Hematopoietic multipotent progenitor cell (in vitro differentiated cells): Measurements from ENCODE around the gene TCEA3. TPM values are rescaled to one million over a fixed set of nuclear protein-coding genes. Genes with fewer than 3 reads are reported as not detected.

Source experiments
- DNase-seq, 3 donors: peaks; one replicate each; pipeline ENCODE4 v3.0.0-alpha.2; 2011 to 2015; ENCODE audit warnings: low read depth in 2 of 3, low spot score in 2 of 3
- total RNA-seq: library from RNA; depleted of rRNA; stranded (reverse); fragments of >200 nt; gene quantifications from one replicate; pipeline ENCODE4 v1.2.3, GENCODE V29; 2012

TCEA3 gene
- total RNA-seq, 1 donor, result not detected

GRCh38 chr1:23422241-23422877 is 2.2 kb downstream of the TCEA3 start:
- peak in 2 of 3 donors; percentile 69 to 81 for DNase-seq

DNA sequence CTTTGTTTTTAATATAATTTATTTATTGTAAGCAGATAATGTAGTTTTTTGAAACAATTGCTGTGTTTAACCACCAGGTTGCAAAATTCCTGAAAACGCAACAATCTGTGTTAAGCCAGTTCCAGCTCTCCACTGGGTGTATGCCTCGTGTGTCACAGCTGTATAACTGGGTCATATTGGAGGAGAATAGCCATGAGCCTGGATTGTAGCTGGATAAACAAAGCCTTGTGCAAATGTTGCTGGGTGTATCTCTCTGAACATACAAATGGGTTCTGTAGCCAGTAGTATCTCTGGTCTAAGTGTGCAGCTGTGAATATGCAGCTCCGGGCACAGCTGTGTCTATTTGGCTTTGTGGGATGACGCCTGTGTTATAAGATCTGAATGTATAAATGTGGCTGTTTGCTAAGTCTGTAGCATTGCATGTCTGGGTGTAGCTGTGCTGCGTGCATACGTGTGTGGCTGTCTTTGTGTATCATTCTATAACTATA is 2.8 kb downstream of the TCEA3 start:
- no peak for DNase-seq

GRCh38 chr1:23421343-23421742 is 3.2 kb downstream of the TCEA3 start:
- DNase-seq, result no peak

DNA sequence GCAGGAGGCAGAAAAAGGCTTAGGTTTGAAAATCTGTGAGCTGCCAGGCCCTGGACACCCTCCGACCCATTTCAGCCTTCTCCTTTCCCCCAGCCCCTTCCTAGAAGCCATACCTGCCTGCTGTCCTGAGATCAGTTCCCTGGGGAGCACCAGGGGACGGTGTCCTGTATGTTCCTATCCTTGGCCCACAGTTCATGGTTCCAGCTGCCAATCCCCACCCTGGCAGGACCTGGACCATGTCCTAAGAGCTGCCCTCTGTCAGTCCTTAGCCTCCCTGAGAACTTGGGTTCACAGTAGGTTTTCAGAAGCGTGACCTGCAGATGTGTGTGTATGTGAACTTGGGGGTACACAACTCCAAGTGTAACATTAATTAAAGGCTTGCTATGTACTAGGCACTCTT is 3.8 kb downstream of the TCEA3 start:
- no peak for DNase-seq

DNA sequence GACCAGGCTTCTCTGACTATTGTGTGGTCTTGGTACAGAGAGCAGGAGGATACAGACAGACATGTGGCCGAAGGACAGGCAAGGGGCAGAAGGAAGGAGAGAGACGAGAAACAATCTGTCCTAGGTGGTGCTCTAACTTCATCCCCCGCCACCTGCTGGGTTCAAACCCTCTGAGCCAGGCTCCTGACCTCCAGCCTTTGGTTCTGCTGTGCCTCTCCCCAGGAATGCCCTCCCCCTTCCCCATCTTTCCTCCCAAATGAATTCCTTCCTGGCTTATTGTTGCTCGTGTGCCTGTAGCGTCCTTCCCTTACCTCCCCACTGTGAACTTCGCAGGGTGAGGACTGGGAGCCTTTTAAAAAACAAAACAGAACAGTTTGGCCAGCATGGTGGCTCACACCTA is 5.4 kb downstream of the TCEA3 start:
- no peak for DNase-seq

GRCh38 chr1:23417570-23417969 is 7.0 kb downstream of the TCEA3 start:
- DNase-seq, result no peak

DNA sequence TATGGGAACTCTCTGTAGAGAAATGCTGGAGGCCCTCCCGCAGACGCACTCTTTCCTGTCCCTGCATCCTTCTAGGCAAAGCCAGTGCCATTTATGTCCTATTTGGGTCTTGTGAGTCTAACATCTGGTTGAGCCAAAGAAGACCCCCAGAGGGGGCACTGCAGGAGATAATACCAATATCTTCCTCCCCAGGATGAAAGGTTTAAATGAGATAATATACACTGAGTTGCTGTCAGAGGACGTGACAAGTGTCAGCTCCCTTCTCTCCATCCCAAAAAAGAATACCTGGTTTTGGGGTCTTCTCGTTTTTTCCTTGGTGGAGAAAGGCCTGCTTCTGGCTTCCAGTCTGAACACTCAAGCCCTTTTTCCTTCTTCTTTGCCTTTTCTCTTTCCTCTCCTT is 7.6 kb downstream of the TCEA3 start:
- DNase-seq, result no peak

GRCh38 chr1:23408797-23409290 is 15.7 kb downstream of the TCEA3 start:
- no peak for DNase-seq

- DNase-seq, result no peak
These were observed 17.4 kb downstream of the TCEA3 start for GRCh38 chr1:23407016-23407630.

- no peak for DNase-seq
These were observed 18.6 kb downstream of the TCEA3 start for GRCh38 chr1:23405946-23406345.

GRCh38 chr1:23403735-23404486 is 20.6 kb downstream of the TCEA3 start:
- DNase-seq, result peak; percentile 55 to 79 (median 67)

DNA sequence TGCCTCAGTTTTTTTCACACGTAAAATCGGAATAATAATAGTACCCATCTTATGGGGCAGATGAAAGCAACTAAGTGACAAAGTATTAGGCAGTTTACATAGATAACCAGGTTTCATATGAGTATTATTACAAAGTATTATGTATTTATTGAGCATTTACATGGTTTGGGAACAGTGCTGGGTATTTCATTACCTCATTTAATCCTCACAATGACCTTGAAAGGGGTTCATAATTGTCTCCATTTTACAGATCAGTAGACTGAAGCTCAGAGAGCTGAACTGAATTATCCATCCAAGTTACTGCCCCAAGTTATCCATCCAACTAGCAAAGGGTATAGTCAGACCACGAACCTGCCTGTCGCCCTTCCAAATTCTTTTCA is 21.2 kb downstream of the TCEA3 start:
- no peak for DNase-seq

DNA sequence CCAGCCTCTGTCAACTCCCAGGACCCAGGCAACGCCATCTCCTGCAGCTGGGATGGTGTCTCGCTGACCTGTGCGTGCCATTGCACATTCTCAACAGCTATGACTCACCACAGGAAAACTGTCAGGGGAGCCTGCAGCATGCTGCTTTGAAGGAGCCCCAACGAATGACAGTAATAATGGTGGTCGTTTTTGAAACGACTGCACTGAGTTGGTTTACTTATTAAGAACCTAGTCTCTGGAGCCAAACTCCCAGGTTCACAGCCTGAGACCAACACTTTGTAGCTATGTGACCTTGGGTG is 21.6 kb downstream of the TCEA3 start:
- DNase-seq, result no peak

DNA sequence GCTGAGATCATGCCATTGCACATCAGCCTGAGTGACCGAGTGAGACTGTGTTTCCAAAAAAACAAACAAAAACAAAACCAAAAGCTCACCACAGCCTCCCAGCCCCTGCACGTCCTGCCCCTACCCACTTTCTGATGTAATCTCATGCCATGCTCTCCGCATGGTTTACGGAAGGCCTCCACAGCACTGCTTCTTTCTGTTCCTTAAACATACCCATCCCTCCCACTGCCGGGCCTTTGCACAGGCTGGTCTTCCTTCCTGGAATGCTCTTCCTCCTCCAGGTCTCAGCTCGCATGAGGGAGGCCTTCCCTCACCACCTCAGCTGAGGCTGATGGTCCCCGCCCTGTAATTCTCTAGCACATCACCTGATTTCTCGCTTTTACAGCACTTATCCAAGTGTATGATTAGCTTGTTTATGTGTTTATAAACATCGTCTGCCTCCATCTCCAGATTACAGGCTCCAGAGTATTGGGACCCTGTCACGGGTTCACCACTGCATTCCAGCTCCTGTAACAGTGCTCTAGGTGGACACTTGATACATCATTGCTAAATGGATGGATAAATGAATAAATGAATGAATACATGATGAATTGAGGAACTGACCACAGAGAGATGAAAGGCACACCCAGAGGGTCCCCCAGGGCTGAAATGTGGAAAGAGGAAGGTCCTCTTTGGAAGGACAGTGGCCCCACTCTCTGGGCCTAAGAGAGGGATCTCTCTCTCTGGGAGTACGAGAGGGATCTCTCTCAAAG is 22.1 kb downstream of the TCEA3 start:
- DNase-seq, result no peak

GRCh38 chr1:23401313-23401712 is 23.2 kb downstream of the TCEA3 start:
- DNase-seq, result no peak

DNA sequence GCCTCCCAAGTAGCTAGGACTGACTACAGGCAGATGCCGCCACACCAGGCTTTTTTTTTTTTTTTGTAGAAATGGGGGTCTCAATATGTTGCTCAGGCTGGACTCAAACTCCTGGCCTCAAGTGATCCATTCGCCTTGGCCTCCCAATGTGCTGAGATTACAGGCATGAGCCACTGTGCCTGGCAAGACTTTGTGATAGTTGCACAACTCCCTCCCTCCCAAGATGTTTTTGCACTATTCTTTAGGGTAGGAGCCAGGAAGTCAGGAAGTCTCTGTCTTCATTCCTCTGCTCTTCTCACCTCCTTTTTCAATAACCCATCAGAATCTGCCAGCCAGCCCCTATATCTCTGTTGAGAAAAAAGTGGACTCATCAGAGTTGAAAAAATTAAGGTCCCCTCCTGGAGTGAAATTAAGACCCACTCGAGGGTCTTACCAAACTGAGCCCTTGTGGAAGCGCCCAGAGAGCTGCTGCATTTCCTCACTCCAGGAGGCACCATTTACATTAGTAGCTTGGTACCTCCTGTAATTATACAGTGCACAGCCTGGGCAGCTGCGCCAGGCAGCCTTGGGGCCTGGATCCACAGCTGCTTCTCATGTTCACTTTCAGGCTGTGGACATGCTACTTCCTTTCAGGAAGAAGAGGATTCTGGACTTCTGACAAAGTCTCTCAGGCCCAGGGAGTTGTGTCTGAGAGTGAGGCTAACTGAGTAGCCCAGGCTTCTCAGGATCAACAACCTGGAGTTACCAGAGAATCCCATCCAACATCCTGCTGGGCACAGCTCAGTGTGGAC is 24.0 kb downstream of the TCEA3 start:
- DNase-seq, result no peak

- no peak for DNase-seq
These were observed 25.3 kb downstream of the TCEA3 start for GRCh38 chr1:23399229-23399628.

DNA sequence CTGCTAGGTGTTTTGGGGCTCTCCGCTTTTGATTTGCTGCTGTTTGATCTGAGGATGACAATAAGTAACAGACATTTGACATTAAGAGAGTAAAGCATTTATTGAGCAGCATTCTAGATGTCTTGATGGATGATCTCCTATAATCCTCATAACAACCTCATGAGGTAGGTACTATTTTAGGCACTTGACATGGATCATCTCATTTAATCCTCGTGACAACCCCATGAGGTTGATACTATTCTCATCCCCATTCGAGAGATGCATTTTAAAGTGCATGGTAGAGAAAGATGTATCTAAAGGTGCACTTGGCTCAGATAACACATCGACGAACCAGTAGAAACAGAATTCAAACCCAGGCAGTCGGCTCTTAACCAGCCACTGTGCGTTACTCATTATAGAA is 26.6 kb downstream of the TCEA3 start:
- no peak for DNase-seq

DNA sequence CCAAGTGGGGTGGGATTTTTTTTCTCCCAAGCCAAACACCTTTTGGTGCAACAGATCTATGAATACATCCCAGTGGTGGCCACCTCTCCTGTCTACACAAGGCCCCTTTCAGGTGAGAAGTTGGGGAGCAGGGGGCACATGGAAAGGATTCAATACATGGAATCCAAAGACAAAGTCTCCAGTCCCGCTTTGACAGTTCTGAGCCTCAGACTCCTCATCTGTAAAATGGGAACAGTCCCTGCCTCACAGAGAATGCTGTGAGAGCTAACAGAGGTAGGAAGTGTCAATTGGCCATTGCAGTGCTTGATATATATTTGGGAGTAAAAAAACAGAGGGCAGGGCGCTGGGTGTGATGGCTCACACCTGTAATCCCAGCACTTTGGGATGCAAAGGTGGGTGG is 28.2 kb downstream of the TCEA3 start:
- no peak for DNase-seq

DNA sequence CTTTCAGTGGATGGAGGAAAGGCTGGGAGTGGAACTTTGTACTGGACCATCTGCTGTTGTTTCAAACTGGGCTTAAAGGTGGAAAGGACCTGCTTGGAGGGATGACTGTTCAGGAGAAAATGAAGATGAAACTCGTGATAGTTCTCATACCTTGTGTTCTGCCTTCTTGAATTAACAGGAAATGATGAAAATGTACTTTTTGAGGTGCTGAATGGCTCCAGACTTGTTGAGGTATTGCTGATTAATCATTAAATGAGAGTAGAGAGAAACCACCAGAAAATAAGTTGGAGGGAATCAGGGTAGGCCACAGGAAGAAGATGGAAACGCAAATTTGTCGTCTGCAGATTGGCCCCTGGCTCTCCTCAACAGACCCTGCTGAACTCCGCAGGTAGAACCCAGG is 28.7 kb downstream of the TCEA3 start:
- no peak for DNase-seq
